Stimulated activated effector memory CD8-positive, alpha-beta T cell treated with anti-CD3 and anti-CD28 coated beads, Interleukin-12 subunit alpha, Interleukin-12 subunit beta, amount 100 ng/mL, for 72 hours (primary cell): Measurements from ENCODE around the gene ZNF747.
A peak's percentile ranks its signal among the peaks of the same experiment; 100 is the strongest.

ENCODE experiments used
- ATAC-seq: fragments of 150-1000 bp; cut with Tn5 transposase; 2 replicates; pipeline ENCODE4 v1.10.0; 2021
- DNase-seq, 2 donors: peaks; one replicate each; pipeline ENCODE4 v3.0.0; 2021 to 2022; ENCODE audit warnings: low spot score in 2 of 2
- H3K27ac Mint-ChIP-seq: one replicate; pipeline ENCODE4 v1.8.0; 2022; ENCODE audit warnings: mild to moderate bottlenecking, mixed read lengths
- H3K36me3 Mint-ChIP-seq: one replicate; pipeline ENCODE4 v1.8.0; 2022; ENCODE audit warnings: mild to moderate bottlenecking, mixed read lengths
- H3K4me1 Mint-ChIP-seq: one replicate; pipeline ENCODE4 v1.8.0; 2022; ENCODE audit warnings: mixed read lengths
- H3K4me3 Mint-ChIP-seq: one replicate; pipeline ENCODE4 v1.8.0; 2022; ENCODE audit warnings: mild to moderate bottlenecking, mixed read lengths
- H3K9me3 Mint-ChIP-seq: one replicate; pipeline ENCODE4 v1.8.0; 2022; ENCODE audit warnings: mixed read lengths

ZNF747 gene

DNA sequence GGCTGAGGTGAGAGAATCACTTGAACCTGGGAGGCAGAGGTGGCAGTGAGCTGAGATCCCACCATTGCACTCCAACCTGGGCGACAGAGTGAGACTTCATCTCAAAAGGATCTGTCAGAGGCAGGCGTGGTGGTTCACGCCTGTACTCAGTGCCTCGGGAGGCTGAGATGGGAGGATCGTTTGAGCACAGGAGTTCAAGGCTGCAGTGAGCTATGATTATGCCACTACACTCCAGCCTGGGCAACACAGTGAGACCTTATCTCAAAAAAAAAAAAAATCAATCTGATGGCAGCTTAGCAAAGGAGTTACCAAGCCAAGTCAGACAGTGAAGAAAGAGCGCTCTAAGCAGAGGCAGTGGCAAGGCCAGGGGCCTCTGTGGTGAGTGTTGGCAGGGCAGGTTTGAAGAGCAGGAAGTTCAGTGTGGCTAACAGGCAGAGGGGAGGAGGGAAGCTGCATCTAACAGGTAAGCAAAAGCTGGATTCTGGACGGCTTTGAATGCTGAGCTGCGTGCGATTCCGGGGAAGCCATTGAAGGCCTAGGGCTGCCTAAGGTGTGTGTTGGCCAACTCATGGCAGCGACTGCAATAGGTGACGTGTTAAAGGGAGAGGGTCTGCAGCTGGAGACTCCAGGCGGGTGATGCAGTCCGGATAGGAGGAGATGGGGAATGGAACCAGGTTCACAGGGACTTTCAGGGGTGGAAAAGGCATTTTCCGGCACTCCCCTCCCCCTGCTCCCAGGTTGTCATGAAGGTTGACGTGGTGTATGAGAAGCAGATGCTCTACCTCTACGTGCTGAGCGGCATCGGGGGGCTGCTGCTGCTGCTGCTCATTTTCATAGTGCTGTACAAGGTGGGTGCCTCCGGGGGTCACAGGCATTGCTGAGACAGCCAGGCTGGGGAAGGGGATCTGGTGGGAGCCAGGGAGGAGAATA, 15.3 kb downstream of the ZNF747 start:
- peak overlapping the region; percentile 91 for H3K27ac Mint-ChIP-seq
- peaks cover 47% of the 10 kb centered on the region for H3K4me1 Mint-ChIP-seq

DNA sequence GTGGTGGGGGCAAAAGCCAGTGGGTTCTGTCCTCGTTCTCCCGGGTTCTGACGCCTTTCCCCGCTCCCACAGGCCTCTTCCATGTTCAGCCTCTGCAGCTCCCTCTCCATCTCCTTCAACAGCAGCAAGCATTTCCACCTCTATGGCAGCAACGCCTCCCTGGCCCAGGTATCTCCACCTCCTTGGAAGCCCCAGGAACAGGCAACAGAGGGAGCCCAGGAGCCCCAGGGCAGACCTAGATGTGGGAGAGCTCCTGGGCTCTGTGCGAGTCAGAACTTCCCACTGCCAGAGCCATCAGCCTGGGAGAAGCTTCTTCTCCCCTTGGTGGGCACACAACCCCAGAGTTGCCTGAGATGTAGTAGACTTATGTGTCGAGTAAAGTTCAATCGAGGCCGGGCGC, 16.1 kb downstream of the ZNF747 start:
- Mint-ChIP-seq H3K27ac (peak overlapping the region; percentile 91), H3K9me3 (no peaks in the 10 kb centered on the region), H3K36me3 (peaks cover 100% of the 10 kb centered on the region), H3K4me3 (no peak overlapping the region), H3K4me1 (peaks cover 42% of the 10 kb centered on the region)
- ATAC-seq, result no peak
- DNase-seq, result no peak

More for the DNA sequence above, 15.3 kb downstream of the ZNF747 start:
- no peak for ATAC-seq
- Mint-ChIP-seq H3K36me3 (peaks cover 99% of the 10 kb centered on the region), H3K4me3 (no peak overlapping the region), H3K9me3 (no peaks in the 10 kb centered on the region)
- no peak for DNase-seq

DNA sequence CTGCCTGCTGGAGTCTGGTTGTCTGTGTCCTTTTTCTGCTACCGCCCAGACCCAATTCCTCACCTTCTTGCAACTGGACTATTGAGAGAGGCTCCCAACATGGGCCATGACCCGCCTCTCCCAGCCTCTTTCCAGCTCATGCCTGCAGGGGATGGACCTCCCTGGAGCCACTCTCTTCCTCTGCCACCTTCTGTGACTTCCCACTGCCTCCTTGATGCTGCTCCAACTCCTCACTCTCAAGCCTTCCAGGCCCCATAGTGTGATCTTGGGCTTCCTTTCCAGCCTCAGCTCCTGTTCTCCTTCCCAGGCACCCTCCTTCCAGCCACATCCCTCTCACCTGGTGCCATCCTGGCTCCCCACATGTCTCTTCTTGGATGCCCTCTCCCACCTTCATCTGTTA, 19.4 kb downstream of the ZNF747 start:
- Mint-ChIP-seq H3K4me3 (no peak overlapping the region), H3K36me3 (peaks cover 100% of the 10 kb centered on the region), H3K4me1 (peaks cover 39% of the 10 kb centered on the region), H3K27ac (peak overlapping the region; percentile 85), H3K9me3 (no peaks in the 10 kb centered on the region)
- ATAC-seq, result no peak
- DNase-seq, result no peak

DNA sequence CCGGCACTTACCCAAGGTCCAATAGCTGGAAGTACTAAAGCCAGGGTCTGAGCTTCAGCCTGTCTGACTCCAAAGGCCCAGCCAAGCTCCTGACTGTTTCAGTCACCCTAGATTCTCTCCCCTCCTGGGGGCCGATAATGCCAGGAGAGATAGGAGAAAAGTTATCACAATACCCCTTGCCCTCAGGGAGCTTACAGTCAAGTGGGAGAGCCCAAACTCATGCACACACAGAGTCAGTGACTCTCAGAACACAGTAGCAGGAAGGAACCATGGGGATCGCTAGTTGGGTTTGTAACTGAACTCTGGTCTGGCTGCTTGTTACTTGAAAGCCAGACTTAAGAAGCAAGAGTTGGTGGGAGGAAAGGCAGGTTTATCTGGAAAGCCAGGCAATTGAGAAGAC, 23.1 kb downstream of the ZNF747 start:
- peak overlapping the region; percentile 60 for H3K27ac Mint-ChIP-seq
- ATAC-seq (no peak), DNase-seq (no peak)
- no peaks in the 10 kb centered on the region for H3K9me3 Mint-ChIP-seq
- no peak overlapping the region for H3K4me3 Mint-ChIP-seq
- peaks cover 18% of the 10 kb centered on the region for H3K4me1 Mint-ChIP-seq
- peaks cover 100% of the 10 kb centered on the region for H3K36me3 Mint-ChIP-seq

DNA sequence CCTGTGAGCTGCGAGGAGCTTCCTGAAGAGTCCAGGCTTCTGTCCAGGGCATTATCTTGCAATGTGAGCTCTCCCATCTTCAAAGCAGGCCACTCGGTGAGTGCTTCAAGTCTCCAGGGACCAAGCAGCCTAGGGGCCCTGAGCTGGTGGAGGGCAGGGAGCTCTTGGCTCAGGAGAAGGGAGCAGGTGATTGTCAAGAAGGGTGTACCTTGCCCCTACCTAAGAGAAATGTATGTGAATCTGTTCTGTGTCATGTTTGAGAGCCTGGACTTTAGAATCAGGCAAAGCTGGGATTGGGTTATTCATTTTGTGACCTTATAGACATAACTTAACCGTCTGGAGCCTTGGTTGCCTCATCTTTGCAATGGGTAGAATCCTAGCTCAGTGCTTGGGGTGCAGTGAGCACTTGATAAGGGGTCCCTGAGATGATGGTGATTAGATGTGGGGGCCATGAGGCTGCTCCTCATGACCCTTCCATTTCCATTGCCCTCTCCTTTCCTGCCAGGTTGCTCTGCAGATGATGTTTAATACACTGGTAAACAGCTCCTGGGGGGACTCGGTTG, 24.2 kb downstream of the ZNF747 start:
- peaks cover 100% of the 10 kb centered on the region for H3K36me3 Mint-ChIP-seq
- ATAC-seq (no peak), DNase-seq (no peak)
- peaks cover 12% of the 10 kb centered on the region for H3K4me1 Mint-ChIP-seq
- H3K27ac Mint-ChIP-seq, result peak overlapping the region; percentile 60
- no peaks in the 10 kb centered on the region for H3K9me3 Mint-ChIP-seq
- H3K4me3 Mint-ChIP-seq, result no peak overlapping the region

DNA sequence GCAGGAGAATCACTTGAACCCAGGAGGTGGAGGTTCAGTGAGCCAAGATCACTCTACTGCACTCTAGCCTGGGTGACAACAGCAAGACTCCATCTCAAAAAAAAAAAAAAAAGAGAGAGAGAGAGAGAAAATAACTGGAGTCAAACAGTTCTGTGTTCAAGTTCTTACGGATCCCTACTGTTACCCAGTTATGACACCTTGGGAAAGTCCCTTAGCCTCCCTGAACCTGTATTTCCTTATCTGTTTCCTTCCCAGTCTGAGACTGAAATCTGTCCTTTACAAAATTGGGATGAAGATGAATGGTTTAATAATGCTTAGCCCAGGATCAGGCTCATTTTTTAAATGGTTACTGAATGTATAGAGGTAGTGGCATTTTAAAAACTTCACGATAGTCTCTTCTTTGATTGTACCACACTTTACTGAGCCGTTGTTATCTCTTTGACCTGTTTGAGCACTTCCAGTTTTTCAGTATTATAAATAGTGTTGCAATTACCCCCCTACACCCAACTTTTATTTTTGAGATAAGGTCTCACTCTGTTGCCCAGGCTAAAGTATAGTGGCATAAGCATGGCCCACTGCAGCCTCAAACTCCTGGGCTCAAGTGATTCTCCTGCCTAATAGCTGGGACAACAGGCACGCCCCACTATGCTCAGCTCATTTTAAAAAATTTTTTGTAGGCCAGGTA, 25.4 kb downstream of the ZNF747 start:
- DNase-seq (no peak), ATAC-seq (no peak)
- Mint-ChIP-seq H3K4me3 (no peak overlapping the region), H3K27ac (peak overlapping the region; percentile 43), H3K4me1 (peaks cover 8% of the 10 kb centered on the region), H3K9me3 (no peaks in the 10 kb centered on the region), H3K36me3 (peaks cover 100% of the 10 kb centered on the region)

DNA sequence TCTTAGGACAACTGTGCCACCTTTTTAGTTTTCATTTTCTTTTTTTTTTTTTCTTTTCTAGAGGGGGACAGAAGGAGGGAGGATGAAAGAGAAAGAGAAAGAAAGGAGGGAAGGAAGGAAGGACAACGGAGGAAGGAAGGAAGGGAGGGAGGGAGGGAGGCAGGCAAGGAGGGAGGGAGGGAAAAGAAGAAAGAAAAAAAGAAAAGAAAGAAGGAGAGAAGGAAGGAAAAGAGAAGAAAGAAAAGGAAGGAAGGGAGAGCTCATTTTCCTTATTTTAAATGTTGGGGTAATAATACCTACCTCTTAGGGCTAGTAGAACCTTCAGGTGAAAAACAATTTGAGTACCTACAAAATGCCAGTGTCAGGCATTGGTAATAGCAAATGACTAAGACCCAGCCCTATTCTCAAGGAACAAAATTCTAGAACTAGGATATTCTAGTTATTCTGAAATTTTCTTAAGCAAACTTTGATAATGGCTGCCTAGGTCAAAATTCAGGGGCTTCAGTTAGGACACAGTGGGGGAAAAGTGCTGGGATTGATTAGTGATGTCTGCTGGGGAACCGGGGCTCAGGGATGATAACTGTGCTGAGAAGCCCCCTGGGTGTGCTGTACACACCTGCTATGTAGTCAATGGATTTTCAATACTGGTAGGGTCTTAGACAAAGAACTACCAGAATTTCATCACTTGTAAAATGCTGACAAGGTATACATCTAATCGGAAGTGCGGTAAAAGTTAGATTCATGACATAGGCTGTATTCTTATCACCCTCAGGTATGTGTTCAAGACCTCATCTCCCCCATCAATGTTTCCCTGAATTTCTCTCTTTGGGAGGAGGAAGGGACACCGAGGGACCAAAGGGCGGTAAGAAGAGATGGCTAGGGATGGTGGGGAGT, 31.0 kb downstream of the ZNF747 start:
- H3K27ac Mint-ChIP-seq, result peak overlapping the region; percentile 90
- H3K4me1 Mint-ChIP-seq, result peaks cover 11% of the 10 kb centered on the region
- no peak for ATAC-seq
- DNase-seq, result no peak
- peaks cover 100% of the 10 kb centered on the region for H3K36me3 Mint-ChIP-seq
- no peaks in the 10 kb centered on the region for H3K9me3 Mint-ChIP-seq
- H3K4me3 Mint-ChIP-seq, result no peak overlapping the region

DNA sequence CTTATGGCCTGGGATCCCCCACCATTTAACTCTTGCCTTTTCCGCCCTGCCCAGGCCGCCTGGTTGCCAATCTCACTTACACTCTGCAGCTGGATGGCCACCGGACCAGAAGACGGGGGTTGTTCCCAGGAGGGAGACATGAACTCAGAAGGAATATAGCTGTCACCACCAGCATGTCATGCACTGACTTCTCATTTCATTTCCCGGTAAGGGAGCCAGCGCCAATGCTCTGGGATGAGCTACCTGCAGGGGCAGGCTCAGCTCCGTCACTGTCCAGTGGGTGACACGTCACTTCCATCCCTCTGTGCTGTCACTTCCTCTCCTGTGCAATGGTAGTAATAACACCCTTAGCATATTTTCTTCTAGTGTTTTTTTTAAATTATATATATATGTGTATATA, 35.4 kb downstream of the ZNF747 start:
- H3K27ac Mint-ChIP-seq, result peak overlapping the region; percentile 74

DNA sequence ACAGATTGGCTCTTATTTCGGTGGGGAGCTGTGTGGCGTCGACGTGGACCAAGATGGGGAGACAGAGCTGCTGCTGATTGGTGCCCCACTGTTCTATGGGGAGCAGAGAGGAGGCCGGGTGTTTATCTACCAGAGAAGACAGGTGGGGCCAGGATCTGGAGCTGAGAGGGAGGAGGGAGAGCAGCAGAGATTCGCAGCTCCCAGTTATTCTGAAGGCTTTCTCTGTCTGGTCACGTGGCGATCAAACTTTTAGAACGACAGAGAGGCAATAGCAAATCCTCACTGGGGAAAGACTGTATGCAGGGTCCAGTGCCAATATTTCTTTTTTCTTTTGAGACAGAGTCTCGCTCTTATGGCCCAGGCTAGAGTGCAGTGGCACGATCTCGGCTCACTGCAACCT, 39.9 kb downstream of the ZNF747 start:
- Mint-ChIP-seq H3K4me1 (peaks cover 33% of the 10 kb centered on the region), H3K9me3 (no peaks in the 10 kb centered on the region), H3K4me3 (no peak overlapping the region), H3K36me3 (peaks cover 100% of the 10 kb centered on the region), H3K27ac (peak overlapping the region; percentile 64)
- no peak for DNase-seq
- no peak for ATAC-seq

More for the DNA sequence above, 35.4 kb downstream of the ZNF747 start:
- no peaks in the 10 kb centered on the region for H3K9me3 Mint-ChIP-seq
- no peak for ATAC-seq
- peaks cover 17% of the 10 kb centered on the region for H3K4me1 Mint-ChIP-seq
- peaks cover 100% of the 10 kb centered on the region for H3K36me3 Mint-ChIP-seq
- no peak for DNase-seq
- H3K4me3 Mint-ChIP-seq, result no peak overlapping the region

DNA sequence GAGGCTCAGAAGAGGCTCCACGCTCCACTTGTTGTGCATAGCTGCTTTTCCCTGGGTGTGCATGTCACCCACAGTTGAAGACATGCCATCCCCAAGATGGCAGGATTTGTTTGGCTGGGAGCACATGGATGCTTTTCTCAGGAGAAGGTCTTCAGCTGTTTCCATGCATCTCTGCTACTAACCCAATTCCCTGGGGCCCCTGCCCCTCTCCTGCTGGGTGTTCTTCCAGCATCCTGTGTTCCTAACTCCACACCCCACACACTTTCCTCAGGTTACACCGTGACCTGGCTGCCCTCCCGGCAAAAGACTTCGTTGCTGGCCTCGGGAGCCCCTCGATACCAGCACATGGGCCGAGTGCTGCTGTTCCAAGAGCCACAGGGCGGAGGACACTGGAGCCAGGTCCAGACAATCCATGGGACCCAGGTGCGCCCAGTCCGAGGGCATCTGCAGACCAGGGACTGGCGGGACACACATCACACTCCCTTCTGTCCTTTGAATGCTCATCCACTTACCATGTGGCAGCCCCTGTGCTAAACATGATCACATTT, 40.6 kb downstream of the ZNF747 start:
- peaks cover 100% of the 10 kb centered on the region for H3K36me3 Mint-ChIP-seq
- peak overlapping the region; percentile 64 for H3K27ac Mint-ChIP-seq
- ATAC-seq, result no peak

DNA sequence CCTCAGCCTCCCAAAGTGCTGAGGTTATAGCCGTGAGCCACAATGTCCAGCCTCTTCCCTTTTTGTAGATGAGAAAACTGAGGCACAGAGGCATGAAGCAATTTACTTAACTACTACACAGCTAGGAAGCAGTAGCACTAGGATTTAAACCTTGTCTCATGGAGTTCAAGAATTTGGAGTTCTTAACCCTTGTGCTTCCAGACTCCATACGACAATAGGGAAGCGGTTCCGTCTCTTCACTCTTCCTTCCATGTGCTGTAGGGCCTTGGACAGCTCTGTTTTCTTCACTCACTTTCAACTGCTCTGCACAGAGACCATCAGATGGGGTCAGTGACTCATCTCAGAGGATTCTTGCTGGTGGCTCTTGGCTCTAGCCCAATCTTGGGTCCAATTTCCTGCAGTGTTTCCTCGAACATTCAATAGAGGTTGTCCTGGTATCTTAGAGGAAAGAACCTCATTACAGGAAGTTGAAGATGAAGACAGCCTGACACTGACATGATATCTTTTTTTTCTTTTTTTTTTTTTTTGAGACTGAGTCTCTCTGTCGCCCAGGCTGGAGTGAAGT, 42.8 kb downstream of the ZNF747 start:
- Mint-ChIP-seq H3K36me3 (peaks cover 100% of the 10 kb centered on the region), H3K4me3 (no peak overlapping the region), H3K27ac (no peak overlapping the region), H3K9me3 (no peaks in the 10 kb centered on the region), H3K4me1 (peaks cover 45% of the 10 kb centered on the region)
- ATAC-seq (peak; percentile 77), DNase-seq (no peak)

More for the DNA sequence above, 40.6 kb downstream of the ZNF747 start:
- no peak for DNase-seq
- Mint-ChIP-seq H3K9me3 (no peaks in the 10 kb centered on the region), H3K4me1 (peaks cover 33% of the 10 kb centered on the region), H3K4me3 (no peak overlapping the region)

DNA sequence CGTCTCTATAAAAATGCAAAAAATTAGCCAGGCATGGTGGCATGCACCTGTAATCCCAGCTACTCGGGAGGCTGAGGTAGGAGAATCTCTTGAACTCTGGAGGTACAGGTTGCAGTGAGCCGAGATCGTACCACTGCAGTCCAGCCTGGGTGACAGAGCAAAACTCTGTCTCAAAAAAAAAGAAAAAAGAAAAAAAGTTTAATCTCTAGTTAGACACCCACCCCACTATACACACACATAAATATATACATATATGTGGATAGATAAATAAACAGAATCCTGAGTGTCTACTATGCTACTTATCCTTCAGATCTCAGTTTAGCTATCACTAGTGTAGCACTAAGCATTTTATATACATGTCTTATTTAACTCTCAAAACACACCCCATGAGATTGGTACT, 43.4 kb downstream of the ZNF747 start:
- ATAC-seq (no peak), DNase-seq (no peak)
- Mint-ChIP-seq H3K36me3 (peaks cover 100% of the 10 kb centered on the region), H3K27ac (no peak overlapping the region), H3K4me3 (no peak overlapping the region), H3K4me1 (peaks cover 50% of the 10 kb centered on the region), H3K9me3 (no peaks in the 10 kb centered on the region)

DNA sequence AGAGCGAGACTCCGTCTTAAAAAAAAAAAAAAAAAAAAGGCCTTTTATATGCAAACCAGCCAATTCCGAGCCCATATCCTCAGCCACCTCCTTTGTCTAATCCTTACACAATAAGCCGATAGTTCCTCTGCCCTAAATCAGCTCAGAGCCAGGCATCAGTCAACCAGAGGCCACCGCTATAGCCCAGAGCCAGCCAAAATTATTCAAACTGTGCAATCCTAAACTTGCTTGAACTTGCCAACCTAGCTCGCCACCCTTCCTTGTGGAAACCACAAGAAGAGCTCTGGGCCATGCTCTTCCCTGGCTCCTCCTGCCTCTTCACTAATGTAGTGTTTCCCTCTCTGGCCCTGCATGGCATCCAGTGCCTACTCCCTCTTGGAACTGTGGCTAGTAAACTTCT, 44.4 kb downstream of the ZNF747 start:
- Mint-ChIP-seq H3K4me1 (peaks cover 58% of the 10 kb centered on the region), H3K4me3 (no peak overlapping the region), H3K36me3 (peaks cover 100% of the 10 kb centered on the region), H3K27ac (peak overlapping the region; percentile 87), H3K9me3 (no peaks in the 10 kb centered on the region)
- ATAC-seq, result no peak
- DNase-seq, result no peak
